Smooth muscle cell (in vitro differentiated cells): Measurements from ENCODE around the gene DLG2. TPM values are rescaled to one million over a fixed set of nuclear protein-coding genes. Genes with fewer than 3 reads are reported as not detected.

ENCODE experiments used
- DNase-seq: peaks from one replicate; lab custom pipeline; 2025; ENCODE audit not compliant: unreplicated experiment; lab: John Stamatoyannopoulos, UW
- H2AFZ ChIP-seq: fragments of 200-600 bp; sonication (generic); 2 replicates; pipeline ENCODE4 v1.6.0; 2016; ENCODE audit warnings: antibody characterized with exemption, low read depth, mild to moderate bottlenecking
- H3F3A ChIP-seq: fragments of 200-600 bp; sonication (generic); 2 replicates; pipeline ENCODE4 v1.6.0; 2017; ENCODE audit warnings: antibody characterized with exemption, low read depth
- H3K27ac ChIP-seq: fragments of 200-600 bp; sonication (generic); 2 replicates; pipeline ENCODE4 v1.5.1; 2016; ENCODE audit warnings: low read depth, mild to moderate bottlenecking
- H3K27me3 ChIP-seq: fragments of 200-600 bp; sonication (generic); 2 replicates; pipeline ENCODE4 v1.6.1; 2016; ENCODE audit warnings: low read depth, mild to moderate bottlenecking
- H3K36me3 ChIP-seq: fragments of 200-600 bp; sonication (generic); 2 replicates; pipeline ENCODE4 v1.5.1; 2016; ENCODE audit warnings: low read depth
- H3K4me1 ChIP-seq: fragments of 200-600 bp; sonication (generic); 2 replicates; pipeline ENCODE4 v1.5.1; 2016; ENCODE audit warnings: low read depth
- H3K4me2 ChIP-seq: fragments of 200-600 bp; sonication (generic); 2 replicates; pipeline ENCODE4 v1.6.0; 2016; ENCODE audit warnings: mild to moderate bottlenecking
- H3K4me3 ChIP-seq: fragments of 200-600 bp; sonication (generic); 2 replicates; pipeline ENCODE4 v1.5.1; 2016; ENCODE audit warnings: mild to moderate bottlenecking
- H3K79me2 ChIP-seq: fragments of 200-600 bp; sonication (generic); 2 replicates; pipeline ENCODE4 v1.6.0; 2016; ENCODE audit warnings: low read depth, mild to moderate bottlenecking
- H3K9ac ChIP-seq: fragments of 200-600 bp; sonication (generic); 2 replicates; pipeline ENCODE4 v1.6.0; 2016; ENCODE audit warnings: low read depth
- H3K9me3 ChIP-seq: fragments of 200-600 bp; sonication (generic); replicated peaks from 2 replicates; pipeline ENCODE4 v1.5.1; 2016; ENCODE audit warnings: low read depth
- H4K20me1 ChIP-seq: fragments of 200-600 bp; sonication (generic); 2 replicates; pipeline ENCODE4 v1.6.0; 2016; ENCODE audit warnings: low read depth
- CTCF ChIP-seq: fragments of 200-600 bp; sonication (generic); IDR thresholded peaks from 2 replicates; pipeline ENCODE4 v1.5.1; 2017; ENCODE audit warnings: borderline replicate concordance, mild to moderate bottlenecking, antibody characterized with exemption; ENCODE audit not compliant: insufficient read depth, poor library complexity, severe bottlenecking
- WGBS: methylation state at CpG from one replicate; pipeline ENCODE4 v1.1.7; 2016; ENCODE audit warnings: low lambda C conversion rate; 5-methylcytosine and 5-hydroxymethylcytosine counted together
- polyA plus RNA-seq: library from polyadenylated mRNA; unstranded; fragments of >200 nt; fragmentation: Nextera tagmentation; extraction: Ambion mirVana; gene quantifications from 2 replicates; pipeline ENCODE4 v1.2.1, GENCODE V29; 2016
- total RNA-seq: library from RNA; depleted of rRNA; stranded (reverse); fragments of >200 nt; gene quantifications from 2 replicates; pipeline ENCODE4 v1.2.3, GENCODE V29; 2014

The DLG2 gene
- total and polyA plus RNA-seq, 2 experiments from 2014 or later, result 0.74 to 1.1 TPM

GRCh38 chr11:84193706-84194105, 1433.4 kb downstream of the DLG2 start:
- Histone ChIP-seq H3F3A (no peaks in the 10 kb centered on the region), H3K36me3 (no peaks in the 10 kb centered on the region), H3K27me3 (no peaks in the 10 kb centered on the region), H3K9ac (no peak overlapping the region), H3K27ac (no peak overlapping the region), H4K20me1 (no peaks in the 10 kb centered on the region), H3K9me3 (no peaks in the 10 kb centered on the region), H3K4me1 (no peaks in the 10 kb centered on the region), H2AFZ (no peak overlapping the region), H3K79me2 (no peaks in the 10 kb centered on the region), H3K4me2 (no peak overlapping the region), H3K4me3 (no peak overlapping the region)
- no peak for DNase-seq
- TF ChIP-seq CTCF, result no peak
- 88% methylated on average over 2 of the region's 2 CpGs for WGBS

GRCh38 chr11:84188521-84188920, 1438.6 kb downstream of the DLG2 start:
- H3K27me3 ChIP-seq, result no peaks in the 10 kb centered on the region
- H3K36me3 ChIP-seq, result no peaks in the 10 kb centered on the region
- no peak overlapping the region for H3K4me3 ChIP-seq
- H3K9ac ChIP-seq, result no peak overlapping the region
- H3K79me2 ChIP-seq, result no peaks in the 10 kb centered on the region
- no peaks in the 10 kb centered on the region for H3K9me3 ChIP-seq
- H3F3A ChIP-seq, result no peaks in the 10 kb centered on the region
- no peak for DNase-seq
- no peak overlapping the region for H3K27ac ChIP-seq
- H4K20me1 ChIP-seq, result no peaks in the 10 kb centered on the region
- no peak overlapping the region for H2AFZ ChIP-seq
- 20% methylated on average over 1 of the region's 1 CpG for WGBS
- H3K4me1 ChIP-seq, result no peaks in the 10 kb centered on the region
- no peak for TF ChIP-seq CTCF
- no peak overlapping the region for H3K4me2 ChIP-seq

GRCh38 chr11:84173078-84173477, 1454.1 kb downstream of the DLG2 start:
- Histone ChIP-seq H3K9me3 (no peaks in the 10 kb centered on the region), H3F3A (no peaks in the 10 kb centered on the region), H4K20me1 (no peaks in the 10 kb centered on the region), H3K27me3 (no peaks in the 10 kb centered on the region), H3K4me1 (no peaks in the 10 kb centered on the region), H3K79me2 (no peaks in the 10 kb centered on the region), H3K4me2 (no peak overlapping the region), H3K4me3 (no peak overlapping the region), H3K9ac (no peak overlapping the region), H3K36me3 (no peaks in the 10 kb centered on the region), H3K27ac (no peak overlapping the region), H2AFZ (no peak overlapping the region)
- no peak for TF ChIP-seq CTCF
- no peak for DNase-seq

DNA sequence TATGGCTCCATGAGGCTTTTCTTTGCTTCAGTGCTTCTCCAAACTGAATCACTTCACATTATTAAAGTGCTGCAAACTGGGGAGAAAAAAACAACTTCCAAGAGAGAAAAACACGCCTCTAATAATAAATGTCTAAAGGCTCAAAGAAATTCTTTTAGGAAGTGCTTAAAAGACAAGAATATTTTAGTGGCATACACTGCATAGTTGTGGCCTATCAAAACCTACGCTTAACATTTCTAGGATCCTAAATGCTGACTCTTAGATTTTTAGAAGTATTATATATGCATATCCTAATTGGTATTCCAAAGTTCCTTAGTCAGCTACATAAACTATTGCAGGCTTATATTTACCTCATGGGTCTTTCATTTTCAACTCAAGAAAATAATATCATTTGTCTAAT, 1462.0 kb downstream of the DLG2 start:
- no peaks in the 10 kb centered on the region for H3K79me2 ChIP-seq
- DNase-seq, result no peak
- 21% methylated on average over 2 of the region's 2 CpGs for WGBS
- H3K36me3 ChIP-seq, result no peaks in the 10 kb centered on the region
- peak overlapping the region; percentile 61 for H3K9ac ChIP-seq
- peak overlapping the region; percentile 95 for H3K27ac ChIP-seq
- TF ChIP-seq CTCF, result no peak
- no peaks in the 10 kb centered on the region for H3K27me3 ChIP-seq
- no peaks in the 10 kb centered on the region for H3F3A ChIP-seq
- H3K4me1 ChIP-seq, result peaks cover 12% of the 10 kb centered on the region
- H4K20me1 ChIP-seq, result no peaks in the 10 kb centered on the region
- no peaks in the 10 kb centered on the region for H3K9me3 ChIP-seq
- peak overlapping the region; percentile 71 for H3K4me2 ChIP-seq
- peak overlapping the region; percentile 15 for H2AFZ ChIP-seq
- no peak overlapping the region for H3K4me3 ChIP-seq
